Activated CD8-positive, alpha-beta T cell treated with anti-CD3 and anti-CD28 coated beads, Interleukin-2, amount 10 ng/mL, durations not matched to agents 7 days and 5 days (primary cell): Measurements from ENCODE around the gene PBX3. TPM values are rescaled to one million over a fixed set of nuclear protein-coding genes. Genes with fewer than 3 reads are reported as not detected.

ENCODE experiments used
- ATAC-seq: fragments of 150-1000 bp; cut with Tn5 transposase; one replicate; pipeline ENCODE4 v1.10.0; 2021; ENCODE audit warnings: moderate library complexity
- CTCF ChIA-PET: fragments of 350-600 bp; sonication (Branson Sonifier 250); formaldehyde crosslinking; loops from one replicate; lab custom pipeline; 2021; ENCODE audit warnings: antibody characterized with exemption; lab: Charles Lee
- POLR2A ChIA-PET: fragments of 350-600 bp; sonication (Branson Sonifier 250); formaldehyde crosslinking; loops from one replicate; lab custom pipeline; 2021; ENCODE audit warnings: antibody characterized with exemption; lab: Charles Lee
- DNase-seq: peaks from one replicate; pipeline ENCODE4 v3.0.0-alpha.2; 2020
- H3K27ac Mint-ChIP-seq: one replicate; pipeline ENCODE4 v1.8.0; 2021; ENCODE audit warnings: mild to moderate bottlenecking, mixed read lengths
- H3K27me3 Mint-ChIP-seq: one replicate; pipeline ENCODE4 v1.8.0; 2021; ENCODE audit warnings: low read depth, mixed read lengths
- H3K36me3 Mint-ChIP-seq: one replicate; pipeline ENCODE4 v1.8.0; 2021; ENCODE audit warnings: low read depth, mixed read lengths
- H3K4me1 Mint-ChIP-seq: one replicate; pipeline ENCODE4 v1.8.0; 2021; ENCODE audit warnings: low read depth, mixed read lengths
- H3K4me3 Mint-ChIP-seq: one replicate; pipeline ENCODE4 v1.8.0; 2021; ENCODE audit warnings: mild to moderate bottlenecking, mixed read lengths
- H3K9me3 Mint-ChIP-seq: one replicate; pipeline ENCODE4 v1.8.0; 2022; ENCODE audit warnings: mixed read lengths; ENCODE audit not compliant: insufficient read depth
- total RNA-seq, 2 experiments: library from RNA; stranded (reverse); gene quantifications; one replicate each; pipeline ENCODE4 v1.2.3, GENCODE V29; 2021

PBX3 gene
- total RNA-seq, 2 experiments from 2014 or later = 22.0 to 24.4 TPM

GRCh38 chr9:125850763-125851162, 103.6 kb downstream of the PBX3 start:
- ATAC-seq = no peak
- Mint-ChIP-seq H3K4me3 (no peak overlapping the region), H3K27me3 (no peaks in the 10 kb centered on the region), H3K36me3 (no peaks in the 10 kb centered on the region), H3K9me3 (no peaks in the 10 kb centered on the region), H3K27ac (no peak overlapping the region), H3K4me1 (no peaks in the 10 kb centered on the region)
- DNase-seq = no peak
- CTCF ChIA-PET = no interaction called here
- POLR2A ChIA-PET = no interaction called here

GRCh38 chr9:125851979-125852378, 104.8 kb downstream of the PBX3 start:
- no peak overlapping the region for H3K4me3 Mint-ChIP-seq
- H3K9me3 Mint-ChIP-seq = no peaks in the 10 kb centered on the region
- no peaks in the 10 kb centered on the region for H3K27me3 Mint-ChIP-seq
- no peaks in the 10 kb centered on the region for H3K36me3 Mint-ChIP-seq
- no peak for DNase-seq
- no peak overlapping the region for H3K27ac Mint-ChIP-seq
- ChIA-PET POLR2A (no interaction called here), CTCF (no interaction called here)
- H3K4me1 Mint-ChIP-seq = no peaks in the 10 kb centered on the region
- no peak for ATAC-seq

GRCh38 chr9:125852386-125852785, 105.2 kb downstream of the PBX3 start:
- CTCF ChIA-PET = no interaction called here
- H3K27me3 Mint-ChIP-seq = no peaks in the 10 kb centered on the region
- POLR2A ChIA-PET = no interaction called here

DNA sequence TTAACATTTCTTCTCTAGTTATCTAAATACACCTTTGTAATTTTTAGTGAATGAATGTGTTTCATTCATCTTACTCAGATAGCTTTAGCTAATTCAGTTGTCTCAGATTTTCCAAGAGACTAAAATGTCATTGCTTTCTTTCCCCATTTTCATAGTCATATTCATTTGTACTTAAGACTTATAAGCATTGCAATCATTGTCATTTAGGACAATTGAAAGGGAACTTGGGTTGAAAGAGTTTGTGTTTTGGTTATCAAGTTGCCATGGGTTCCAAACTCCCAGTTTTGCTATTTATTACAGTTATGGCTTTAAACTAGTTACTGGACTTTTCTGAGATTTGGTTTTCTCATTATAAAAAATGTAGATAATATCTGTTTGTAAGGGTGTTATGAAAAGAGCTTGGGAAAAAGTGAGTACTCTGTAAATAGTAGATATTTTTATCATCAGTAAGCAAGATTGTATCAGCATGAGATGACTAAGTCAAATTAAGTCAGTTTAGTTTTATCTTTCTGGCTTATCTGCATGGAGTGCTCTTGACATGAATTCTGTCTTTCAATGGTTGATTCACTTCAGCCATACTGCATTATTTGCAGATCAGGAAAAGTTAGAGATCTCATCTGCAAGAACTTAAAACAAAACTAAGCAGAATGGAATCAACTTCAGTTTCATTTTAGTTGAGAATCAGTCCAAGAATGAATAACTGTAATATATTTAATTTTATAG, 107.5 kb downstream of the PBX3 start:
- Mint-ChIP-seq H3K9me3 (no peaks in the 10 kb centered on the region), H3K36me3 (no peaks in the 10 kb centered on the region), H3K27me3 (no peaks in the 10 kb centered on the region), H3K4me3 (no peak overlapping the region), H3K4me1 (no peaks in the 10 kb centered on the region), H3K27ac (no peak overlapping the region)
- CTCF ChIA-PET = no interaction called here
- no peak for DNase-seq
- POLR2A ChIA-PET = no interaction called here
- no peak for ATAC-seq

More at GRCh38 chr9:125852386-125852785, 105.2 kb downstream of the PBX3 start:
- H3K9me3 Mint-ChIP-seq = no peaks in the 10 kb centered on the region
- no peaks in the 10 kb centered on the region for H3K36me3 Mint-ChIP-seq
- ATAC-seq (no peak), DNase-seq (no peak)
- no peak overlapping the region for H3K4me3 Mint-ChIP-seq
- H3K27ac Mint-ChIP-seq = no peak overlapping the region
- no peaks in the 10 kb centered on the region for H3K4me1 Mint-ChIP-seq

DNA sequence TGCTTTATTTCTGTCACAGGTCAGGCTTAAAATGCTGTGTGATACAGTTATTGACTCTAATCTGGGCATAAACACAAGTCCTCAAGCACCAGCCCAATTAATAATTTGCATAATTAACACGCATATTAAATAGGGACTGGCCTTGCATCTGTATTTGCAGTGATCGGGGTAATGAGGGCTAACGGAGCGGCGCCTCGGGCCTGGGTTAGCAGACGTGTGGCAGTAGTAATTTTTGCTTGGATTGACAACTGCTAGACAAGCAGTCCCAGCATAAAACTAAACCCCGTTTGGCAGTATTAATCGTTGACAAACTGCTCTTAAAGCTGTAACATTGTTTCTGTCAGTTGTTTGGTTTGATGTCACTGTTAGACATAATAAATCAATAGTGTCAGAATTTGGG, 109.2 kb downstream of the PBX3 start:
- Mint-ChIP-seq H3K4me3 (no peak overlapping the region), H3K36me3 (no peaks in the 10 kb centered on the region), H3K9me3 (no peaks in the 10 kb centered on the region), H3K27me3 (no peaks in the 10 kb centered on the region), H3K27ac (no peak overlapping the region), H3K4me1 (no peaks in the 10 kb centered on the region)
- CTCF ChIA-PET = no interaction called here
- no peak for DNase-seq
- ATAC-seq = no peak
- POLR2A ChIA-PET = no interaction called here

DNA sequence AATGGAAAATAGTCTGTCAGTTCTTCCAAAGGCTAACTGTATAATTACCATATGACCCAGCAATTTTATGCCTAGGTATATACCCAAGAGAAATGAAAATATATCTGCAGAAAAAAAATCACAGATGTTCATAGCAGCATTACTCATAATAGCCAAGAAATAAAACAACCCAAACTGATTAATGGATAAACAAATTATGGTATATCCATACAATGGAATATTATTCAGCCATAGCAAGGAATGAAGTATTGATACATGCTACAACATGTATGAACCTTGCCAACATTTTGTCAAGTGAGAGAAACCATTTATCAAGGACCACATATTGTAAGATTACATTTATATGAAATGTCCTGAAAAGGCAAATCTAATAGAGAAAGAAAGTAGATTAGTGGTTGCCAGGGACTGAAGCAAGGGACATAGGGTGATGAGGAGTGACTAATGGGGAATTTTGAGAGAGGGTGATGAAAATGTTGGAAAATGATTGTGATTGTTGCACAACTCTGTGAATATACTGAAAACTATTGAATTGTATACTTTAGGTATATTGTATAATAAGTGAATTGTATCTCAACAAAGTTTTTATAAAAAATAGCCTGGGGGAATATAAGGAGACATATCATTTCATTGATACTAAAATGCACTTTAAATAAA, 114.4 kb downstream of the PBX3 start:
- no peaks in the 10 kb centered on the region for H3K27me3 Mint-ChIP-seq
- ChIA-PET POLR2A (no interaction called here), CTCF (no interaction called here)
- H3K4me3 Mint-ChIP-seq = no peak overlapping the region
- no peak overlapping the region for H3K27ac Mint-ChIP-seq
- no peaks in the 10 kb centered on the region for H3K9me3 Mint-ChIP-seq
- no peaks in the 10 kb centered on the region for H3K36me3 Mint-ChIP-seq
- no peak for ATAC-seq
- no peaks in the 10 kb centered on the region for H3K4me1 Mint-ChIP-seq
- DNase-seq = no peak

DNA sequence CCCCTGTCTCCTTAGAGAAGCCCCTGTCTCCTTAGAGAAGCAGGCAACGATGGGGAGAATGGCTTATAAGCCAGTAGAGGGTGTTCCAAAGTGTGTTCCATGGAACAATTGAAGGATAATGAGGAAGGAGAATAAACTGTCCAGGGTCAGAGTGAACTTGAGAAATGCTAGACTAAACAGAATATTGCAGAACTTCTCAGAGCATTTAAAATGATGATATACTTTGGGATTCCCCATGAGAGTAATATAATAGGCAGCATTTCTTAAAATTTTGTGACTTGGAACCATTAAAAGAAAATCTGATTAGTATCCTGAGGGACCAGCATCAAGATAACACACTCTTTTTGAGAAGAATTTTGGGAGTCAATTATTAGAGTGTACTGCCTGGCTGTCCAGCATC, 116.8 kb downstream of the PBX3 start:
- DNase-seq = no peak
- Mint-ChIP-seq H3K27ac (no peak overlapping the region), H3K36me3 (no peaks in the 10 kb centered on the region), H3K4me1 (no peaks in the 10 kb centered on the region), H3K27me3 (no peaks in the 10 kb centered on the region), H3K4me3 (no peak overlapping the region), H3K9me3 (no peaks in the 10 kb centered on the region)
- ChIA-PET POLR2A (no interaction called here), CTCF (no interaction called here)
- no peak for ATAC-seq

- ATAC-seq = no peak
- H3K27me3 Mint-ChIP-seq = no peaks in the 10 kb centered on the region
- H3K4me1 Mint-ChIP-seq = no peaks in the 10 kb centered on the region
- no peak overlapping the region for H3K27ac Mint-ChIP-seq
- ChIA-PET CTCF (no interaction called here), POLR2A (no interaction called here)
- no peaks in the 10 kb centered on the region for H3K36me3 Mint-ChIP-seq
- no peak for DNase-seq
- no peak overlapping the region for H3K4me3 Mint-ChIP-seq
- H3K9me3 Mint-ChIP-seq = no peaks in the 10 kb centered on the region
These were observed 120.7 kb downstream of the PBX3 start for GRCh38 chr9:125867751-125868415.

DNA sequence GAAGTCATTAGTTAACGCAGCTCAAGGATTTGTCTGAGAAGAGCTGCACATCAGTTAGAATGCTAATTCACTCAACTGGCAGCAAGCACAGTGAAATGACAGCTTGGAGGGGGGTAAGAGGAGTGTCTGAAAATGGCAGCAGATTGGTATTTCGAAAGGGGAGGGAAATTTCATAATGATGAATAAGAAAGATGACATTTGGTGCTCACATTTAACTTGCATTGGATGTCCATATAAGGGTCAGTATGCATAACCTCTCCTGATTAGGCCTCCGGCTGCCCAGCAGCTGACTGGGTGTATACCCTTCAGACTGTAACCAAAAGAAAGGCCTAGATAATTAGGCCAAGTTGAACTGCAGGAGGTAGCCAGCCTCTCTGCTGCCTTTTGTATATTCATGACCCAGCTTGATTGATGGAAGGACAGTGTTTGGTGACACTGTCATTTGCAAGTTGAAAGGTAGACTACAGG, 131.0 kb downstream of the PBX3 start:
- no peaks in the 10 kb centered on the region for H3K4me1 Mint-ChIP-seq
- no peak overlapping the region for H3K27ac Mint-ChIP-seq
- ATAC-seq (no peak), DNase-seq (no peak)
- H3K4me3 Mint-ChIP-seq = no peak overlapping the region
- POLR2A ChIA-PET = no interaction called here
- CTCF ChIA-PET = no interaction called here
- no peaks in the 10 kb centered on the region for H3K36me3 Mint-ChIP-seq
- H3K9me3 Mint-ChIP-seq = no peaks in the 10 kb centered on the region
- H3K27me3 Mint-ChIP-seq = no peaks in the 10 kb centered on the region

DNA sequence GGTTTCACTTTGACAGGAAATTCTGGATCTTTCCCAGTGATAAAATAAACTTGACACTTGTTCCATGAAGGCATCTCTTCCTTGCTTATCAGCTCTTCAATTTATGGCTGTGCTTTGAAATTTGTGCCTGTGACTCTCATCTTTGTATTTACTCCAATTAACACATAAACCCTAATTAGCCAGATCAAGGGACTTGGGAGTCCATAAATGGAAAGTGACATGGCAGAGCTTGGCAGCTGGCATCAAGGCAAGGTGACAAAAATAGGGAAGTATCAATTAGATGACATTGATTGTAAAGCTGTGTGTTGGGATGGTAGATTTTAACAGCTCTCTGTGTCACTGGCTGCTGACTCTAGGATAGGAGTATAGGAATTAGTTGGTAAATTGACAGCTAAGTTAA, 133.9 kb downstream of the PBX3 start:
- CTCF ChIA-PET = no interaction called here
- Mint-ChIP-seq H3K9me3 (no peaks in the 10 kb centered on the region), H3K4me1 (no peaks in the 10 kb centered on the region), H3K27me3 (peaks cover 15% of the 10 kb centered on the region), H3K36me3 (no peaks in the 10 kb centered on the region), H3K4me3 (no peak overlapping the region), H3K27ac (no peak overlapping the region)
- POLR2A ChIA-PET = no interaction called here
- no peak for ATAC-seq
- no peak for DNase-seq

- ChIA-PET CTCF (interaction anchor here (1.7 kb wide), 1 partner anchor 476 kb away, joined by 4 read pairs; no protein-coding TSS in a partner anchor), POLR2A (no interaction called here)
- H3K27ac Mint-ChIP-seq = no peak overlapping the region
- no peaks in the 10 kb centered on the region for H3K9me3 Mint-ChIP-seq
- H3K36me3 Mint-ChIP-seq = no peaks in the 10 kb centered on the region
- DNase-seq (no peak), ATAC-seq (no peak)
- no peak overlapping the region for H3K4me3 Mint-ChIP-seq
- peaks cover under 1% of the 10 kb centered on the region for H3K4me1 Mint-ChIP-seq
- peaks cover 28% of the 10 kb centered on the region for H3K27me3 Mint-ChIP-seq
These were observed 136.5 kb downstream of the PBX3 start for GRCh38 chr9:125883565-125884217.

DNA sequence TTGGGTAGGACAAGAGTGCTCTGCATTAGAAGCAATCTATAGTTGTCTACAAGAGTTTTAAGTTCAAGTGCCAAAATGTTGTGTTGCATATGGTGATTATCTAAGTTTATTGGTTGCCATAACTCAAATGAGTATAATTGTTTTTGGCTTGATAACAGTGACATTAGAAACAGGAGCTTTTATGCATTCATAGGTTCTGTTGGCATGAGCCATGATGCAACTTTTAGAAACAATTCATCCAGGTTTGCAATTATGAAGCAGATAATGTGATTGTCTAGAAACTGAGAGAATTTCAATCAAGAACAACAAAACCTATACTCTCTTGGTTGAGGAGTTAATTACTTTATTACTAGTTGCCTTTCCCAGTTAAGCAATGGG, 137.0 kb downstream of the PBX3 start:
- CTCF ChIA-PET = interaction anchor here (1.7 kb wide), 1 partner anchor 476 kb away, joined by 4 read pairs; no protein-coding TSS in a partner anchor

More for the DNA sequence above, 137.0 kb downstream of the PBX3 start:
- POLR2A ChIA-PET = no interaction called here
- Mint-ChIP-seq H3K27ac (no peak overlapping the region), H3K36me3 (no peaks in the 10 kb centered on the region), H3K4me1 (peaks cover 4% of the 10 kb centered on the region), H3K4me3 (no peak overlapping the region), H3K9me3 (no peaks in the 10 kb centered on the region), H3K27me3 (peaks cover 33% of the 10 kb centered on the region)
- DNase-seq (no peak), ATAC-seq (no peak)
